Fibroblast of gingiva (primary cell): ENCODE results near the gene ATP11B.
A peak's percentile ranks its signal among the peaks of the same experiment; 100 is the strongest.
"Not testable (repeated sequence)": the region's sequence is repeated elsewhere in the genome, so short reads cannot be mapped to it uniquely, and the experiment has no call there.

Experiments used
- DNase-seq: peaks from one replicate; pipeline ENCODE4 v3.0.0-alpha.2; 2011; ENCODE audit warnings: low read depth

The ATP11B gene

GRCh38 chr3:182837855-182838454, 44.7 kb downstream of the ATP11B start:
- DNase-seq, result peak; percentile 42

GRCh38 chr3:182843478-182843877, 50.2 kb downstream of the ATP11B start:
- DNase-seq, result no peak

- no peak for DNase-seq
These were observed 55.6 kb downstream of the ATP11B start for GRCh38 chr3:182848906-182849305.

- no peak for DNase-seq
These were observed 61.8 kb downstream of the ATP11B start for GRCh38 chr3:182855076-182855475.

- no peak for DNase-seq
These were observed 68.0 kb downstream of the ATP11B start for GRCh38 chr3:182861348-182861747.

GRCh38 chr3:182862159-182862860, 69.0 kb downstream of the ATP11B start:
- DNase-seq, result no peak

- DNase-seq, result no peak
These were observed 75.8 kb downstream of the ATP11B start for GRCh38 chr3:182869059-182869458.

GRCh38 chr3:182870917-182871316, 77.6 kb downstream of the ATP11B start:
- DNase-seq, result not testable (repeated sequence)

- no peak for DNase-seq
These were observed 85.8 kb downstream of the ATP11B start for GRCh38 chr3:182879031-182879611.

GRCh38 chr3:182886497-182886896, 93.2 kb downstream of the ATP11B start:
- DNase-seq, result no peak

GRCh38 chr3:182889948-182890629, 96.8 kb downstream of the ATP11B start:
- DNase-seq, result peak; percentile 89

- no peak for DNase-seq
These were observed 98.1 kb downstream of the ATP11B start for GRCh38 chr3:182891364-182891763.

- DNase-seq, result no peak
These were observed 98.9 kb downstream of the ATP11B start for GRCh38 chr3:182892226-182892625.

GRCh38 chr3:182895513-182896112, 102.3 kb downstream of the ATP11B start:
- DNase-seq, result no peak

GRCh38 chr3:182896553-182896952, 103.2 kb downstream of the ATP11B start:
- DNase-seq, result no peak

- no peak for DNase-seq
These were observed 108.9 kb downstream of the ATP11B start for GRCh38 chr3:182902236-182902635.

GRCh38 chr3:182904164-182904563, 110.9 kb downstream of the ATP11B start:
- no peak for DNase-seq

GRCh38 chr3:182905623-182906022, 112.3 kb downstream of the ATP11B start:
- no peak for DNase-seq

- DNase-seq, result no peak
These were observed 112.7 kb downstream of the ATP11B start for GRCh38 chr3:182906036-182906435.

- peak; percentile 66 for DNase-seq
These were observed 115.2 kb downstream of the ATP11B start for GRCh38 chr3:182908471-182908870.

GRCh38 chr3:182909318-182910040, 116.2 kb downstream of the ATP11B start:
- DNase-seq, result no peak
